H54 (cell line): Measurements from ENCODE around the gene IMMP2L.

Experiments used
- DNase-seq: peaks from one replicate; pipeline ENCODE4 v3.0.0; 2011; ENCODE audit warnings: low spot score, mixed read lengths; ENCODE audit not compliant: insufficient read length
- FAIRE-seq: peaks from 3 replicates; lab custom pipeline; 2011; peaks lifted over from hg19 to GRCh38; lab: Jason Lieb, UNC
- POLR2A ChIP-seq: IDR thresholded peaks from 2 replicates; pipeline ENCODE4 v1.6.1; 2011; ENCODE audit warnings: low read depth, mild to moderate bottlenecking, low read length

The IMMP2L gene

DNA sequence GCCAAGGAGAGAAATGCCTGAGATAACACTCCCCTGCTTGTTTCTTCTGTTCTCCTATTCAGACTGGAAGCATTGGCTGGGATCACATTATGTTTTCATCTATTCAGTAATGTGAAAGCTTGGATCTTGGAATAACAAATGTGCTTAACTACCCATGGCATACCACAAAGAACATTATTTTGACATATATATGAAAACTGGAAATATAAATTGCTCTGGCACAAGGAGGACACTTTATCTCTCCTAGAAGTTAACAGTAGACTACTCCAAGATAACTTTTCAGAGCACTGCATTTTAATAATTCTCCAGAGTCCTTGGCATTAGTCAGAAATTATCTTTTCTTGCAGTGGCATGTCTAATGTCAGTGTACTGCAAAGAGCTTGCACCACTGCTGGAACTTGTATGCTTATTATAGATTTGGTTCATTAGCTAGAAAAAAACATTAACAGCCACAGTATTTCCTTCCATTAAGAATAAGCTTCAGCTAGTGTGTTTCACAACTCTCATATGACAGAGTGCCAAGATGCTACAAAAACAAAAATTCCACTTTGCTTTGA is 640.6 kb downstream of the IMMP2L start:
- TF ChIP-seq POLR2A: no peak
- FAIRE-seq: no peak
- no peak for DNase-seq

DNA sequence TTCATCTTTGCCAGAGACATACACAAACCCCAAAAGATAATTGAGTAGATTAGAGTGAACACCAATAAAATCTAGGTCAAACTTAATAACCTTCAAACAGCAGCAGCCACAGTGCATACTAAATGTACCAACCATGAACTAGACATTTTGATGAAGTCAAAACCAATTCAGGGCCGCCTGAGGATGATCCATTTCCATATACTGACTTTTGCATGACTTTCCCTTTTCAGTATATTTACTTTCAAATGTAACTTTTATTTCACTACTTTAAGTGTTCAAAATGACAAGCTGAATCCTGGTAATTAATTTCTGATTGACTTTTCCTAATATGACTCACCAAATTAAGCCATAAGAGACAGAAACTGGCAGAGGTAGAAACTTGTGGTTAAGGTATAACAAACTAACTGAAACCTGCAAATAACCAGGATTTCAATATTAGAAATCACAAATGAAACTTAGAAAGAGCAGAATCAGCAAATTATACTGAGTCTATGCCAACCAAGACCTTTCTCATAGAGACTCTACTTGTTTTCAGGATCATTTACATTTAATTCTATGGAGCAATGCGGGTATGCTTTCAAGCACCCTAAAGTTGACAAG is 643.2 kb downstream of the IMMP2L start:
- FAIRE-seq: no peak
- TF ChIP-seq POLR2A: no peak
- no peak for DNase-seq

DNA sequence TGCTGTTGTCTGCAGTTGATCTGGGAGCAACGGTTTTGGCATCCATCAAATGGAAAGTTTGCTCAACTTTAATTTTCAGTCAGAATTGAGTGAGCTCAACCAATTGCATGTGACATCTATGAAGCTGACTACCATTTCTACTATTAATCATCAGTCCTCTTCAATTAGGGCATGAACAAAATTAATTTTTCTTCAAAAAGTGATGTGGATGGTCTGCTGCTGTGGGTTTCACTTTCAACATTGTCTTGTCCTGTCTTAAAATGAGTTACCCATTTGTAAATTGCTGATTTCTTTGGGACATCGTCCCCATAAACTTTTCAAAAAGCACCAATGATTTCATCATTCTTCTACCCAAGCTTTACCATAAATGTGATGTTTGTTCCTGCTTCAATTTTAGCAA is 648.0 kb downstream of the IMMP2L start:
- FAIRE-seq: no peak
- TF ChIP-seq POLR2A: no peak

DNA sequence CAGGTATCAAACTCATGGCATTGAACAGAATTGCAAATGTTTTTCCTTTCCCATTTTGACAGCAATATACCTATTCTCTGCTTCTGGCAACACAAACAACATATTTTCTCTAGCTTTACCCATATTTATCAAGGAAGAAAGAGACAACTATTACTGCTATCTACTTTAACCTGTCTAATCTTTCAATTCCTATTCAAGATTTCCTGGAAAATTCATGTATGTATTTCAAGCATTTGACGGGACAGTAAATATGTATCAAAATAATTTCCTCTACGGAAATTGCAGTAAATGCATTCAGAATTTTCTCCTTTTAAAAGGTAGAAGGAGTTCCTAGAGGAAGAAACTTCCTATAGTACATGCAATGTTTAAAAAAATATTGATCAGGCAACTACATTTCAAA is 650.7 kb downstream of the IMMP2L start:
- FAIRE-seq: no peak
- no peak for DNase-seq
- no peak for TF ChIP-seq POLR2A

More for the DNA sequence above, 648.0 kb downstream of the IMMP2L start:
- DNase-seq: no peak

DNA sequence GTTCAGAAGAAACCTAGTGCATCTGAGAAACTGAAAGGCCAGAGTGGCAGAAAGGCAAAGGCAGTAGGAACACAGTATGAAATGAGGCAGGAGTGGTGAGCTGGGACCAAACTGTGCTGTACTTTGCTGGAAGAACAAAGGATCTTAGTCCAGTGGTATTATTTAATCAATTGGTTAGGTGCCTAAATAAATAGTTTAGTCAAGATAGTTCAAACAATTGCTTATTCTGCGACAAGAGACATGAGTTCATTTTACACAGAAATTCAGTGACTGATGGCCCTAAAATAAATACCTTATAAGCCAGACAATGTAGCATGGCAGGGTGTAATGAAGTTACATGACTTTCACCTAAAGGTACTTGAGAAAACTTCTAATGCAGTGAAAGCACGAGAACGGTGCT is 653.2 kb downstream of the IMMP2L start:
- DNase-seq: no peak
- FAIRE-seq: no peak
- no peak for TF ChIP-seq POLR2A

DNA sequence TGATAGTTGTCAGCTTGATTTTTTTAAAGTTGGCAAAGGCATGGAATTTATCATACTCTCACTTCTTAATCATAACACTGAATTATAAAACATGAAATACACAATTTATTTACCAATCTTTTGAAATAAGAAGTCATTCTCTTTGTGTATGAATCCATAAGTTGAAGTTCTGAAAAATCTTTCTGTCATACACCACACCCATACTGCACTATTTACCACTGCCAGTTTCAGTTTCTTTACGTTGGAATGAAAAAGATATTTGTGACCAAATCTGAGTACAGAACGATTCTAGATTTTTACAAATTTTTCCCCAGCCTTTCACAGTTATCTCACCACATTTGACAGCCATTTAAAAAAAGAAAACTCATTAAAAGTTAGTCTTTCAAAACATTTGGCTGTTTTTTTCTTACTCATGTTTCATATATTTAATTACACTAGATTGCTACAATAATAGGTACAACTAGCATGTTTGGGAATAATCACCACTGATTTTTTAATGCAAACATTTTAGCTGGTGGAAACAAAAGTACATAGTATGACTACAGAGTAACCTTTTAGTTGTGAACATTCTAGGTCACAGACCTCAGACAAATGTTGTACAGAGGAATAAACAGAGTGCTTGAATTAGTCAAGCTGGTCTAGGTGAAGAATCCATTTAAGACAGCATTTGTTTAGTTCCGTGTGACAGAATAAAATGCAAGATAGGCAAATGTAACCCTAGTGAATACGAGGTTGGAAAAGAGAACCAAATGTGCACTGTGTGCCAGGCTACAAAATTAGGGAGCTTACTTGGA is 656.3 kb downstream of the IMMP2L start:
- TF ChIP-seq POLR2A: no peak
- DNase-seq: no peak
- peak; percentile 41 for FAIRE-seq

DNA sequence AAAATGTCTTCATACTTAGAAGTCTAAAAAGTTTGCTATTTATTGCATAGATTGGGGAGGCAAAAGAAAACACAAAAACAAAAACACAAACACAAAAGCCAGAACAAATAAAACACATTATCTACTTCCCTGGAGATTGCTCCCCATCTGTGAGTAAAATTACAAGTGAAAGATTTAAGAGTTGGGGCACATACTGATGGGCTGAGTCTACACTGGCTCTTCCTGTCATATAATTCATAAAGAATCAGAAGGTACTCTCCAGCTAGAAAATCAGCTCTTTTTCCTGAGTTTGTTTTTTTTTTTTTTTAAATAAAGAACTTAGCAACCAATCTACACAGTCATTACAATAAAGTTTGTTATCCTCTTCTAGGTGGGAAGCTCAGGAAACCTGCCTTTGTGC is 663.8 kb downstream of the IMMP2L start:
- FAIRE-seq (no peak), DNase-seq (no peak)
- TF ChIP-seq POLR2A: no peak

DNA sequence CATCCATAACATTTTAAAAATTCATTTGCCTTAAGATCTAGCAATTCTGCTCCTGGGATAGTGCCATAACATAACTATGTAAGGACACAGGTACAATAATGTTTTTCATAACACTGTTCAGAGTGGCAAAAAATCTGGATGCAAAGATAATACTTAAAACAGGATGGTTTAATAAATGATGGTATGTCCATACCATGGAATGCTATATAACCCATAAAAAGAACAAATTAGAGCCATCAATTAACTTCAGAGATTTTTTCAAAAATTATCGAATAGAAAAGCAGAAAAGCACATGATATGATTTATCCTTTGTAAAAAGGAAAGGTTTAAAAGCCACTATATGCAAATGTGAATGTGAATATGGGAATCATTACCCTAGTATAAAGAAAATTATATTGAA is 664.8 kb downstream of the IMMP2L start:
- no peak for FAIRE-seq
- TF ChIP-seq POLR2A: no peak
- DNase-seq: no peak

DNA sequence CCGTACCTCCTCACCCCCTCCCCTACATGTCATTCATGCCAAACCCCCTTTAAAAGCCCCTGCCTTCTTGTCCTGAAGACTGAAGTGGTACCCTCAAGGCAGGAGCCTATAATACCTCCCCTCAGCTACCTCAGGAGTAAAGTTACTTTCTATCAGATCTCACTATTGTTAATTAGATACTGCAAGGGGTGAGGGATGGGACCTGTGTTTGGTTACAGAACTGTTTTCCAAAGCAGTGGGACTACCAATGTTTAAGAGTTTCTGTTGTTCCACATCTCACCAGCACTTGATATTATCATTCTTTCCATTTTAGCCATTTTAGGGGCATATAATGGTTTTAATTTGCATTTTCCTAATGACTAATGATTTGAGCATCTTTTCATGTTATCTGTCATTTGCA is 668.2 kb downstream of the IMMP2L start:
- no peak for TF ChIP-seq POLR2A
- DNase-seq (no peak), FAIRE-seq (no peak)

DNA sequence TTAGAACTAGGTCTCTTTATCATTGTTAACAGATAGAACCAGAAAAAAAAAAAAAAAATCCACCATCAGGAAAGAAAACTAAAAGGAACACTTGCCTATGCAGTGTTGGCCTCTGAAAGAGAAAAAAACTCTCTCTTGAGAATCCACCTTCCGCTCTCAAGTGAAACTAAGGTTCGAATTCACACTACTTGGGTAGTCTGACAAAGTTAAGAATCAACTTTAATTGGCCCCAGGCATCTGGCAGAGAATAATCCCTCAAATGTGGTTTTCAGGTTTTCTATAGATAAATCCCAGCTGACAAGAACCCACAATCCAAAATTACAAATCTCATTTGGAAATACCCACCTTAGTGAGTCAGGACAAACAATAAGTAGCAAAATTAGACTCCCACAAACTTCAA is 671.1 kb downstream of the IMMP2L start:
- no peak for FAIRE-seq
- TF ChIP-seq POLR2A: no peak
- no peak for DNase-seq

DNA sequence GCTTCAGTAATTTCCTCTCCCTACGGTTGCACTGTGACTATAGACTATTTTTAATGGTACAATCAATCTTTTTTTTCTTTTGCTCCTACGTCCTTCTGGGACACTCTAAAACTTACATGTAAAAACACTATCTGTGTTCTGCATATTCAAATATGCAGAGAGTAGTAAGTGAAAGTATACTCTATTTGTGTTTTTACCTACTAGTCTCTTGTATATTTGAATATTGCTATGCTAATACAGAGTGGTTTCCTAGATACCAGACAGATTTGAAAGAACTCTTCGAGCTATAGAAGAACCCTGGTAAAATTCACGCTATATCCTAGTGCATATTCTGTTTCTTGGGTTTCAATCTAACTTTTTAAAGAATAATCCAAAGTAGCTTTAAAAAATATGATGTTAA is 672.2 kb downstream of the IMMP2L start:
- no peak for TF ChIP-seq POLR2A
- FAIRE-seq (no peak), DNase-seq (no peak)

DNA sequence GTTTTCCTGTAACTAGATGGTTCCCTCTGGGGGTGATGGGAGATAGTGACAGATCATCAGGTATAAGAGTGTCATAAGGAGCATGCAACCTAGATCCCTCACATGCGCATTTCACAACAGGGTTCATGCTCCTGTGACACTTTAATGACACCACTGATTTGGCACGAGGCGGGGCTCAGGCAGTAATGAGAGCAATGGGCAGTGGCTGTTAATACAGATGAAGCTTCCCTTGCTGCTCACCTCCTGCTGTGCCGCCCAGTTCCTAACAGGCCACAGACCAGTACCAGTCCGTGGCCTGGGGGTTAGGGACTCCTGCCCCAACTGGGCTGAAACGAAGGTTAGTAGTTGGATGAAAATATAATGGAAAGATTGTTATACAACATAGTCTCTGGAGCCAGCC is 673.0 kb downstream of the IMMP2L start:
- TF ChIP-seq POLR2A: no peak
- FAIRE-seq (no peak), DNase-seq (no peak)

DNA sequence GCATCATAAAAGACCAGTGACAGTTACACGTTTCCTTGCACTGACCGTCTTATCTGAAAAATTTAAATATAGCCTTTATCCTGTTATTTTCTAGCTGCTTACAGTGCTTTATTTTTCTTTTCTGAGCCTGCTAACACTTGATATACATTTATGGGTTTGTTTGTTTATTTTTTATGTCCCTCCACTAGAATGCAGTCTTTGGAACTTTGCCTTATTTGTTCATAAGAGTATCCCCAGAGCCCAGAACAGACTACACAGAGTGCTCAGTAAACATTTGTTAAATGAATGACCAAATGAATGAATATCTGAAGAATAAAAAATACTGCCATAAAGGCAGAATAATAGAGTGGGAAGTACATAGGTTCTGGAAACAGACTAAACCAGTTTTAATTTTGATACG is 673.7 kb downstream of the IMMP2L start:
- FAIRE-seq: no peak

DNA sequence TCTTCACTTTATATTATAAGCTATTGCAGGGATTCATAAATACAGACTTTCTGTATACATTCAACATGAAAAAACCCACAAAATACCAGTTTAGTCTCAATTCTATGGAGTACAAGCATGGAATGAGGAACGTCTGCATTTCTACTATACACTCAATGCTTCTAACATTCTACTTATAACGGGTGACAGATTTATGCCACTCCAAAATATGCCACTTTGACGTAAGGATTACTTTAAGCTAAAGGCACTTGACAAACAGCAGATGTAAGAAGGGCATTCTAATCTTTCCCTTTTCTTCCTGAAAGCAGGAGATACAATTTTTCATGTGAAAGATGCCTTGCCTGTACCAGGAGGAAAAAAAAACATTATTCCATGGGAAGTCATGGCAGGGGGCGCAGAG is 676.8 kb downstream of the IMMP2L start:
- TF ChIP-seq POLR2A: no peak
- FAIRE-seq: no peak
- DNase-seq: no peak

More for the DNA sequence above, 673.7 kb downstream of the IMMP2L start:
- TF ChIP-seq POLR2A: no peak
- DNase-seq: no peak

DNA sequence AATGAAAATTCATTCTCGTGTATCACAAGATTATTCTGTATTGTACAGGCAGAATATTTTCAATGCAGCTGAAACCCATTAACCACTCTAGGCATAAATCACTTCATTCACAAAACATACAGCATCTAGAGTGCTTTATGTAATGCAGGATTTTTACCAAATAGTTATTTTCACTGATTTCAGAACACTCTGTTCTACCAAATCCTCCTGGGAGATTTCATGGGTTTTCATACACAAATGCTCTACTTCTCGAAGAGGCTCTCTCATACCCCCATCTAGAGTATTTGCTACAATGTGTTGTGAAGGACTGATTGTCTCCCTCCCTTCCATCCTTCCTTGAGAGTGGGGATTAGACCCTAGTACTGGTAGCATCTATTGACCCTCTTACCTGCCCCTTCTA is 680.6 kb downstream of the IMMP2L start:
- no peak for DNase-seq
- TF ChIP-seq POLR2A: no peak
- FAIRE-seq: no peak
